ENCODE data around the gene ERP27.

ERP27 gene

DNA sequence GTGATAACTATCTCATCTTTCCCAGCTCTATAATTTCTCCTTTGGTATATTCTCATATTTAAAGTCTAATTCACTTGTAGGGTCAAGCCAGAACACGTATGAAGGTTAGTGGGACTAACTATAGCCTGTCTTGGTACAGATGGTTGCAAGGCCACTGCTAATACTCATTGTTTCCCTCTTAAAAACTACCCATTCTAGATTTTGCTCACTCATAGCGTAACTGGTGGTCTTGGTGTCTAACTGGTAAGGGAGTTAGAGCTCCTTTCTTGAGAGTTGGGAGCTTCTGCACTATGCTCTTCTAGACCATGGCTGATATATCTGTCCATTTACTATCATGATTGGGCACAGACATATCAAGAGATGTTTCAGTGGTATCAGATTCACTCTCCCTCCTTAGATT is 61.5 kb downstream of the ERP27 start:
- in situ Hi-C loops (cut with MboI; ENCODE audit: low pct_unique_long_range_greater_than_20kb, low sequenced_read_pairs, unreplicated experiment) = no loop called here
- DNase-seq (ENCODE audit: low spot score) = no peak
- TF ChIP-seq, protein P1, sequence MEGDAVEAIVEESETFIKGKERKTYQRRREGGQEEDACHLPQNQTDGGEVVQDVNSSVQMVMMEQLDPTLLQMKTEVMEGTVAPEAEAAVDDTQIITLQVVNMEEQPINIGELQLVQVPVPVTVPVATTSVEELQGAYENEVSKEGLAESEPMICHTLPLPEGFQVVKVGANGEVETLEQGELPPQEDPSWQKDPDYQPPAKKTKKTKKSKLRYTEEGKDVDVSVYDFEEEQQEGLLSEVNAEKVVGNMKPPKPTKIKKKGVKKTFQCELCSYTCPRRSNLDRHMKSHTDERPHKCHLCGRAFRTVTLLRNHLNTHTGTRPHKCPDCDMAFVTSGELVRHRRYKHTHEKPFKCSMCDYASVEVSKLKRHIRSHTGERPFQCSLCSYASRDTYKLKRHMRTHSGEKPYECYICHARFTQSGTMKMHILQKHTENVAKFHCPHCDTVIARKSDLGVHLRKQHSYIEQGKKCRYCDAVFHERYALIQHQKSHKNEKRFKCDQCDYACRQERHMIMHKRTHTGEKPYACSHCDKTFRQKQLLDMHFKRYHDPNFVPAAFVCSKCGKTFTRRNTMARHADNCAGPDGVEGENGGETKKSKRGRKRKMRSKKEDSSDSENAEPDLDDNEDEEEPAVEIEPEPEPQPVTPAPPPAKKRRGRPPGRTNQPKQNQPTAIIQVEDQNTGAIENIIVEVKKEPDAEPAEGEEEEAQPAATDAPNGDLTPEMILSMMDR (IDR thresholded peaks at IDR 0.05; ENCODE audit: extremely low read depth, insufficient read depth, missing control alignments) = no peak

DNA sequence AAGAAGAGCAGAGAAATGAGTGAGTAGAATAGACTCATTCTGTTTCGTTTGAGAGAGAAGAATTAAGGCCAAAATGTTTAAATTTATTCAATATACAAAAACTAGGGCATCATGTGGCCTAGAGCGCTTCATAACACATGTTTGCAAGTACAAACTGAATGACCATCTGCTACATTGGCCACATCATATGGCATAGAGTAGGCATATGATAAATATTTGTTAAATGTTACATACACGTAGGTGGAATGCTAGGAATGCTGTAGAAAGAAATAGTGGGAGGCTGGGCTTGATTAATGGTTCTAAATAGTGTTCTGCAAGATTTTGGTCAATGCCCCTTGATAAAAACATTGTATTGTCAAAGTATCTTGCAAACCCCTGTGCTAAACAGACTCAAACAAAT is 63.5 kb downstream of the ERP27 start:
- TF ChIP-seq, protein P1 (IDR thresholded peaks at IDR 0.05; ENCODE audit: extremely low read depth, insufficient read depth, missing control alignments) = no peak
- DNase-seq (ENCODE audit: low spot score) = no peak
- in situ Hi-C loops (cut with MboI; ENCODE audit: low pct_unique_long_range_greater_than_20kb, low sequenced_read_pairs, unreplicated experiment) = no loop called here

DNA sequence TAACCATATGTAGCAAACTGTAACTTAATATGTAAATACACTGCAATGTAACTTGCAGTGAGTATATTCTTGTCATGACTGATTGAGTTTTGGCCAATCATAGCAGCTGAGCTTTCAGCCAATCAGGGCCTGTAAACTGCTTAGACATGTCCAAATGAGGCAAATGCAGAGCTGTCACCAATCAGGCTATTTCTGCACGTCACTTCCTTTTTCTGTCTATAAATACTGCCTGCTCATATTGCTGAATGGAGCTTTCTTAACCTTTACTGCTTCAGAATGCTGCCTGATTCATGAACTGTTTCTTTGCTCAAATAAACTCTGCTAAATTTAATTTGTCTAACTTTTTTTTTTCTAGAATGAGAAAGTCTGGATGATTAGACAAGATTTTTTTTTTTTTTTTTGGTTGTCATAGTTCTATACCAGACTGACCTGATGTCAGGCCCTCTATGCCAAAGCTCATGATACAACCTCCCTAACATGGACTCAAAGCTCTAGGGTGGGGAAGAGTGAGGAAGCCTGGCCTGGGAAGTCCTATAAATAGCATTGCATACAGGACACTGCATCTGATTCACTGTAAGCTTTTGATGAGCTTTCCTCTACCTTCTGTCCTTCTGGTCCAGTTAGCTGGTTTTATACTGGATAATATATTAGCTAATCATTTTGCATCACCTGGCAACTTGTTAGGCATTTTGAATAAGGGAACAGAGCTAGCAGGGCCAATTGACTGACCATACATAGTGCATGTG is 64.7 kb downstream of the ERP27 start:
- in situ Hi-C loops (cut with MboI; ENCODE audit: low pct_unique_long_range_greater_than_20kb, low sequenced_read_pairs, unreplicated experiment) = no loop called here
- no peak for DNase-seq (ENCODE audit: low spot score)

DNA sequence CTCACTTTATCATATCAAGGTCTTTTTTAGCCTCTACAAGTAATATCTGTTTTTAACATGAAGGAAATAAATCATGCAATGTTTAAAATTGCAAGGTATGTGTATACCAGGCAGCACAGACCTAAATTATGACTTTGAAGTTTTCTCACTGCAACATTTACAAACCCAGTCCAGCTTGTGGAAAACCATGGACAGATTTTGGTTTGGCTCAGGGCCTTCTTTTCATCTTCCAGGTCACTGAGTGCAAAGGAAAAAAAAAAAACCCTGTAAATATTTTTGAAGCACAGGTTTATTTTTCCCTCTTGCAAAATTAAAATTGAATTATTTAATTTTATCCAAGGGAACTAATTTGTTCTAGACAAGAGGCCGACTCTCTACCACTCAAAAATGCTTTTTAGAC is 66.5 kb downstream of the ERP27 start:
- in situ Hi-C loops (cut with MboI; ENCODE audit: low pct_unique_long_range_greater_than_20kb, low sequenced_read_pairs, unreplicated experiment) = no loop called here
- TF ChIP-seq, protein P1 (IDR thresholded peaks at IDR 0.05; ENCODE audit: extremely low read depth, insufficient read depth, missing control alignments) = no peak
- DNase-seq (ENCODE audit: low spot score) = no peak

More for the DNA sequence above, 64.7 kb downstream of the ERP27 start:
- TF ChIP-seq, protein P1 (IDR thresholded peaks at IDR 0.05; ENCODE audit: extremely low read depth, insufficient read depth, missing control alignments) = no peak

DNA sequence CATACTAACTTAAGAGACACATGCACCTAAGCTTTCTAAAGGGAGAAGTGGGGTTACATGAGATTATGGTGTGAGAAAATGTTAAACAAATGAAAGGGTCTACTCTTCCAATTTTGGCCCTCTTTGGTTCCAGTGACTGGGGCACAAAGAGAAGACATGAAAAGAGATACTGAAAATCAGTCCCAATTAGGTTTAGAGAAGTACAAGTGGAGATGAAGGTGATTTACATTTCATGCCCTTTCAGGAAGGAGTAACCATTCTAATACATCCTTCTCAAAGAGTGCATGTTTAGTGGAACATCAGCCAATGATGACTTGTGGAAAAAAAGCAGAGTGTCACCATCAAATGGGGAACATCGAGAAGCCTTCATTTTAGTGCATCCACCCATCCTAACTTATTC is 67.1 kb downstream of the ERP27 start:
- no peak for DNase-seq (ENCODE audit: low spot score)
- TF ChIP-seq, protein P1 (IDR thresholded peaks at IDR 0.05; ENCODE audit: extremely low read depth, insufficient read depth, missing control alignments) = no peak
- in situ Hi-C loops (cut with MboI; ENCODE audit: low pct_unique_long_range_greater_than_20kb, low sequenced_read_pairs, unreplicated experiment) = no loop called here

DNA sequence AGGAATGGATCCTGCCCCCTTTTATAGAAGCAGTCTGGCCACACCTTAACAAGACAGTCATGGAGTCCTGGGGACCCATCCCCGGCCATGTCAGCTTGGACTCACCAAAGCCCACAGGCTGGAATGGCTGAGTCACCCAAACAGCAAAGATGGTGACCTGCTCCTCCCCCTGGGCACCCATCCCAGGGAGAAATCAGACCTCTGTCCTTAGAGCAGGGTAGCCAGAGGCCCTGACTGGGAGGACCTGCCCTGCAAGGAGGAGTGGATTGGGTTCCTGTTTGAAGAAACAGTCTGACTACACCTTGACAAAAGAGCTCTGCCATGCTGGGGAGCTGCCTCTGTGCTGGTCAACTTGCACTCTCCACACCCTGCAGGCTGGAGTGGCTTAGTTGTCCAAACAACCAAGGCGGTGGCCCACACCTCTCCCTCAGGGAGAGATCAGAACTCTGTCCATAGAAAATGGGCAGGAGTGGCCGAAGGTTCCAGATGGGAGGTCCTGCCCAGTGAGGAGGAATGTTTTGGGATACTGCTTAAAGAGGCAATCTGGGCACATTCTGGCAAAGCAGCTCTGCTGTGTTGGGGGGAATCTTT is 69.3 kb downstream of the ERP27 start:
- no peak for DNase-seq (ENCODE audit: low spot score)
- in situ Hi-C loops (cut with MboI; ENCODE audit: low pct_unique_long_range_greater_than_20kb, low sequenced_read_pairs, unreplicated experiment) = no loop called here
- TF ChIP-seq, protein P1 (IDR thresholded peaks at IDR 0.05; ENCODE audit: extremely low read depth, insufficient read depth, missing control alignments) = no peak
